PC-9 (cell line): ENCODE data around the gene MECR. TPM values are rescaled to one million over a fixed set of nuclear protein-coding genes. Genes with fewer than 3 reads are reported as not detected.

ENCODE experiments used
- BruUV-seq: library from RNA; stranded (reverse); fragments of 400-500 nt; replicated peaks from 2 replicates; lab custom pipeline; 2021; lab: Mats Ljungman, UMichigan
- CTCF ChIA-PET: fragments of 300-600 bp; sonication (Branson Sonifier 250); formaldehyde crosslinking; loops from one replicate; lab custom pipeline; 2022; ENCODE audit warnings: antibody characterized with exemption; lab: Charles Lee
- POLR2A ChIA-PET: fragments of 300-600 bp; sonication (Branson Sonifier 250); formaldehyde crosslinking; loops from one replicate; lab custom pipeline; 2022; ENCODE audit warnings: antibody characterized with exemption; ENCODE audit not compliant: unreplicated experiment; lab: Charles Lee
- DNase-seq, 2 experiments: peaks; one replicate each; pipeline versions ENCODE4 v3.0.0 to v3.0.0-alpha.2; 2015 to 2022; ENCODE audit warnings: mixed read lengths in 1 of 2
- H2AFZ ChIP-seq: fragments of 200-600 bp; sonication (generic); 2 replicates; pipeline ENCODE4 v1.8.1; 2017; ENCODE audit warnings: antibody characterized with exemption
- H3F3A ChIP-seq: fragments of 200-600 bp; sonication (generic); 2 replicates; pipeline ENCODE4 v1.8.1; 2017; ENCODE audit warnings: antibody characterized with exemption, mild to moderate bottlenecking, low read depth; ENCODE audit not compliant: insufficient read depth
- H3K27ac ChIP-seq: fragments of 200-600 bp; sonication (generic); 2 replicates; pipeline ENCODE4 v1.6.1; 2016; ENCODE audit warnings: mixed run types
- H3K27me3 ChIP-seq: fragments of 200-600 bp; sonication (generic); 2 replicates; pipeline ENCODE4 v1.6.1; 2016; ENCODE audit warnings: low read depth, mixed run types; ENCODE audit not compliant: insufficient read depth
- H3K36me3 ChIP-seq: fragments of 200-600 bp; sonication (generic); 2 replicates; pipeline ENCODE4 v1.6.1; 2016; ENCODE audit warnings: low read depth, mixed run types
- H3K4me1 ChIP-seq: fragments of 200-600 bp; sonication (generic); replicated peaks from 2 replicates; pipeline ENCODE4 v1.6.1; 2016; ENCODE audit warnings: mixed run types; ENCODE audit not compliant: insufficient read depth
- H3K4me2 ChIP-seq: fragments of 200-600 bp; sonication (generic); 2 replicates; pipeline ENCODE4 v1.6.1; 2017; ENCODE audit warnings: mixed run types
- H3K4me3 ChIP-seq: fragments of 200-600 bp; sonication (generic); 2 replicates; pipeline ENCODE4 v1.6.1; 2016; ENCODE audit warnings: mixed run types
- H3K79me2 ChIP-seq: fragments of 200-600 bp; sonication (generic); 2 replicates; pipeline ENCODE4 v1.6.1; 2017; ENCODE audit warnings: low read depth, mixed run types
- H3K9me2 ChIP-seq: fragments of 200-600 bp; sonication (generic); 2 replicates; pipeline ENCODE4 v1.8.1; 2017; ENCODE audit warnings: mild to moderate bottlenecking; ENCODE audit not compliant: insufficient read depth
- H3K9me3 ChIP-seq: fragments of 200-600 bp; sonication (generic); 2 replicates; pipeline ENCODE4 v1.8.1; 2016; ENCODE audit warnings: low read depth; ENCODE audit not compliant: insufficient read depth
- H4K20me1 ChIP-seq: fragments of 200-600 bp; sonication (generic); 2 replicates; pipeline ENCODE4 v1.8.1; 2017; ENCODE audit not compliant: insufficient read depth
- EZH2 ChIP-seq: fragments of 200-600 bp; sonication (generic); IDR thresholded peaks from 2 replicates; pipeline ENCODE4 v1.8.0; 2017; ENCODE audit warnings: antibody characterized with exemption, low read depth
- intact Hi-C: fragments of 100-400 bp; cut with micrococcal nuclease; formaldehyde crosslinking; loops from one replicate; pipeline ENCODE4 v1.10.0; 2022; ENCODE audit not compliant: unreplicated experiment
- total RNA-seq: library from RNA; stranded (reverse); gene quantifications from 2 replicates; pipeline ENCODE4 v1.2.3, GENCODE V29; 2021
- TF ChIP-seq, protein P1 (sequence below): fragments of 200-600 bp; sonication (generic); conservative IDR thresholded peaks from 2 replicates; pipeline ENCODE4 v1.6.1; 2017; ENCODE audit warnings: mixed run types, antibody characterized with exemption, mild to moderate bottlenecking, moderate library complexity

MECR gene
- total RNA-seq, 1 experiment from 2014 or later = 46.4 TPM

DNA sequence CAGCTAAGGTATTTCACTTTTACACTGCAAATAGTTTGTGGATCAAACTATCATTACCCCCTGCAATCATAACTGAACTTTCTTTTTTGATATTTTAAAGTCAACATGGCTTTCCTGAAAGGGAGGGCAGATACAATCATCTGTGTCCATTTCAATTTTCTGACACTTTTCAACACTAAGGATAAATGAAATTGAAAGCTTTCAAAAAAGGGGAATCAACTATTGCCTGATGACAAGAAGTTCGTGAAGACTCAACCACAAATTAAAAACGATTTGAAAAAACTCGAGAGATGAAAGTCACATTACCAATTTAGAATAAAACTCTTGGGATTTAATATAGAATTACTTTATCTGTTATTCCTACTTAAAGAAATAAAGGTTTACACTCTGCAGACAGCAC lies 60.8 kb downstream of the MECR start:
- ChIA-PET POLR2A (interaction anchor here (0.6 kb wide), 2 partner anchors 35 to 1769 kb away, joined by 4 to 5 read pairs; no protein-coding TSS in a partner anchor), CTCF (no interaction called here)
- intact Hi-C loops = no loop called here
- H3K4me2 ChIP-seq = no peak overlapping the region
- H3K27ac ChIP-seq = no peak overlapping the region
- no TSS peak for BruUV-seq
- no peaks in the 10 kb centered on the region for H3K9me2 ChIP-seq
- H3K9me3 ChIP-seq = no peaks in the 10 kb centered on the region
- H3F3A ChIP-seq = no peaks in the 10 kb centered on the region; the same call in 1 of the 2 replicates
- no peaks in the 10 kb centered on the region for H3K27me3 ChIP-seq
- no peaks in the 10 kb centered on the region for H3K4me1 ChIP-seq
- peaks cover 95% of the 10 kb centered on the region for H3K79me2 ChIP-seq
- no peak overlapping the region for H2AFZ ChIP-seq
- H3K36me3 ChIP-seq = 0 out of 2 replicates have a peak, but pooled peaks cover under 1% of the 10 kb centered on the region
- DNase-seq = no peak
- TF ChIP-seq EZH2 = no peak
- TF ChIP-seq, protein P1, sequence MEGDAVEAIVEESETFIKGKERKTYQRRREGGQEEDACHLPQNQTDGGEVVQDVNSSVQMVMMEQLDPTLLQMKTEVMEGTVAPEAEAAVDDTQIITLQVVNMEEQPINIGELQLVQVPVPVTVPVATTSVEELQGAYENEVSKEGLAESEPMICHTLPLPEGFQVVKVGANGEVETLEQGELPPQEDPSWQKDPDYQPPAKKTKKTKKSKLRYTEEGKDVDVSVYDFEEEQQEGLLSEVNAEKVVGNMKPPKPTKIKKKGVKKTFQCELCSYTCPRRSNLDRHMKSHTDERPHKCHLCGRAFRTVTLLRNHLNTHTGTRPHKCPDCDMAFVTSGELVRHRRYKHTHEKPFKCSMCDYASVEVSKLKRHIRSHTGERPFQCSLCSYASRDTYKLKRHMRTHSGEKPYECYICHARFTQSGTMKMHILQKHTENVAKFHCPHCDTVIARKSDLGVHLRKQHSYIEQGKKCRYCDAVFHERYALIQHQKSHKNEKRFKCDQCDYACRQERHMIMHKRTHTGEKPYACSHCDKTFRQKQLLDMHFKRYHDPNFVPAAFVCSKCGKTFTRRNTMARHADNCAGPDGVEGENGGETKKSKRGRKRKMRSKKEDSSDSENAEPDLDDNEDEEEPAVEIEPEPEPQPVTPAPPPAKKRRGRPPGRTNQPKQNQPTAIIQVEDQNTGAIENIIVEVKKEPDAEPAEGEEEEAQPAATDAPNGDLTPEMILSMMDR = no peak
- H4K20me1 ChIP-seq = peaks cover 77% of the 10 kb centered on the region
- H3K4me3 ChIP-seq = no peak overlapping the region

DNA sequence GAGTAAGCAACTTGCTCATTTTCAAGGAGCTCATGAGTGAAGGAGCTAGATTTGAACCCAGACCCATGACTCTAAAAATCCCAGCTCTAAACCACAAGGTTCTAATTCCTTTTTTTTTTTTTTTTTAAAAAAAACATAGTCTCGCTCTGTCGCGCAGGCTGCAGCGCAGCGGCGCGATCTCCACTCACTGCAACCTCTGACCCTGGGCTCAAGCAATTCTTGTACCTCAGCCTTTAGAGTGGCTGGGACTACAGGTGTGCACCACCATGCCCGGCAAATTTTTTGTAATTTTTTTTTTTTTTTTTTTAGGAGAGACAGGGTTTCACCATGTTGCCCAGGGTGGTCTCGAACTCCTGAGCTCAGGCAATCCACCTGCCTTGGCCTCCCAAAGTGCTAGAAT lies 62.8 kb downstream of the MECR start:
- Histone ChIP-seq H3K9me3 (no peaks in the 10 kb centered on the region), H3K36me3 (0 out of 2 replicates have a peak, but pooled peaks cover 6% of the 10 kb centered on the region), H3K9me2 (no peaks in the 10 kb centered on the region), H3K4me3 (no peak overlapping the region), H3K4me1 (no peaks in the 10 kb centered on the region), H4K20me1 (peaks cover 70% of the 10 kb centered on the region), H3F3A (no peaks in the 10 kb centered on the region; the same call in 1 of the 2 replicates), H2AFZ (no peak overlapping the region), H3K79me2 (peaks cover 93% of the 10 kb centered on the region), H3K27ac (no peak overlapping the region), H3K27me3 (no peaks in the 10 kb centered on the region), H3K4me2 (no peak overlapping the region)
- intact Hi-C loops = no loop called here
- BruUV-seq = no TSS peak
- TF ChIP-seq, protein P1 = no peak
- no peak for TF ChIP-seq EZH2
- ChIA-PET POLR2A (no interaction called here), CTCF (interaction anchor here (0.6 kb wide), 2 partner anchors 286 to 448 kb away, joined by 3 to 6 read pairs; no protein-coding TSS in a partner anchor)
- DNase-seq = no peak

DNA sequence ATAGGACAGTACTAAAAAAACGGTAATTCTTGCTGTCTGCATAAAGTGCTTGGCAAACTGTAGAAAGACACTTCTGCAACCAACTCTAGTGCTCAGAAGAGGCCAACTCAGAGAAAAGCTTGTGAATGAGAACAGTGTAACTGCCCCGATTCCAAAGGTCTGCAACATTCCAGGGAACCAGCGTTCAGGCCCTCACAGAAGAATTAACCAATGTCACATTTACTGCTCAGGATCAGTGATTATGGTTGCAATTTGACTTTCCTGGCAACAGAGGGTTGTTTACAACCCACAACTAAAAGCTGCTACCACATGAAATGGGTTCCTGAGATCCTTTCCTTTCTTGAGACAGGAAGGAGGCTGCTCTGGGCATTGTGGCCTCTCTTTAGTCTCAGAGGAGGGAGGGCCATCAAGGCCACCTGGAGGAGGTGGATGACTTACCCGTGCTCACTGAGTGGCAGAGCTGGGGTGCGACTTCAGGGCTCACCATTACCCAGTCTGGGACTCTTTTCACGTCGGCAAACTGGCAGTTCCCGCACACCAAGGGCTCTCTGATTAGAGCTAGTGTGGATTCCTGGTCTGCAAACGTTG lies 64.3 kb downstream of the MECR start:
- Histone ChIP-seq H3K9me2 (no peaks in the 10 kb centered on the region), H3K9me3 (no peaks in the 10 kb centered on the region), H3K36me3 (peaks cover 12% of the 10 kb centered on the region; the same call in 1 of the 2 replicates), H3K4me2 (no peak overlapping the region), H3F3A (no peaks in the 10 kb centered on the region; the same call in 1 of the 2 replicates), H2AFZ (no peak overlapping the region), H3K79me2 (peaks cover 91% of the 10 kb centered on the region), H3K4me1 (no peaks in the 10 kb centered on the region), H3K4me3 (no peak overlapping the region), H3K27ac (no peak overlapping the region), H4K20me1 (peaks cover 67% of the 10 kb centered on the region), H3K27me3 (no peaks in the 10 kb centered on the region)
- DNase-seq = no peak
- POLR2A ChIA-PET = interaction anchor here (0.7 kb wide), 1 partner anchor 258 kb away, joined by 4 read pairs; no protein-coding TSS in a partner anchor
- CTCF ChIA-PET = interaction anchor here (0.6 kb wide), 1 partner anchor 31 kb away, joined by 4 read pairs; no protein-coding TSS in a partner anchor
- TF ChIP-seq, protein P1 = no peak
- TF ChIP-seq EZH2 = no peak
- BruUV-seq = no TSS peak
- intact Hi-C loops = no loop called here
